Stimulated activated CD8-positive, alpha-beta memory T cell treated with anti-CD3 and anti-CD28 coated beads, Interleukin-12 subunit alpha, Interleukin-12 subunit beta, amount 100 ng/mL, for 1 hour (primary cell): ENCODE measurements around the gene SETD4.
A peak's percentile ranks its signal among the peaks of the same experiment; 100 is the strongest.
"Not testable (repeated sequence)": the region's sequence is repeated elsewhere in the genome, so short reads cannot be mapped to it uniquely, and the experiment has no call there.

Experiments used
- DNase-seq: peaks from one replicate; pipeline ENCODE4 v3.0.0-alpha.2; 2020; ENCODE audit warnings: low read depth

SETD4 gene

GRCh38 chr21:36060159-36060921, at the start of gene SETD4:
Gene SETD4 (minus strand): TSS chr21:36060526. CDS start chr21:36058888, 1,638 bp downstream.
- DNase-seq, result peak; percentile 91

DNA sequence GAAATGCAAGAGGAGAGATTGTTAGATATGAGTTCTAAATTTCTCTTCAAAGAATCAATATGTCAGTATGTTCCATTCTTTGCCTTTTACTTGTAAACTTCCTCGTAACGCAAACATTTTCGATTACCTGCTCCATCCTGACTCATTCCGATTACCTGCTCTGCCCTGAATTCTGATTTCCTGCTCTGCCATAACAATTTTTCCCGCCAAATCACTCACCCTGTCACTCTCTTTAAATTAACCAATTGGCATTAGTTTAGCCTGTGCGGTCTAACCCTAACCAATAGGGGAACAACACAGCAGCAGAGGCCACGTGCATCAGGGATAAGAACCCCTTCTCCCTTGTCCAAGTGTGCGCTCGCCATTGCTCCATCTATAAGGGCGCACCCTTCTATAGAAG, 49.5 kb upstream of the SETD4 start:
- no peak for DNase-seq

DNA sequence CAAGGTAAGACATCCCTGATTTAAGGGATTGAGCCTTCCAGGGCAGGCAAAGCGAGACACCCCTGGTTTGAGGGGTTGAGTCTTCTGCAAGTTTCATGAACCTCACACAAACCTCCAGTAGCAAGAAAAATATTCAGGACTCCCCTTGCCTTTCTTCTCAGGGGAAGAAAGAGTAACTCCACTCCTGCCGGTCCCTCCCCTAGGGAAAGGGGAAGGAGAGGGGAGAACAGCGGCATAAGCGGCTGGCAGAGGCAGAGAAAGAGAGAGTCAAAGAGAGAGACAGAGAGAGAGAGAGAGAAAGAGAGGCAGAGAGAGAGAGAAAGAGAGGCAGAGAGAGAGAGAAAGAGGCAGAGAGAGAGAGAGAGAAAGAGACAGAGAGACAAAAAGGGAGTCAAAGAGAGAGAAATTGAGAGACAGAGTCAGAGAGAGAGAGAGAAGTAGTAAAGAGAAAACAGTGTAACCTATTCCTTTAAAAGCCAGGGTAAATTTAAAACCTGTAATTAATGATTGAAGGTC, 45.1 kb upstream of the SETD4 start:
- DNase-seq, result no peak

GRCh38 chr21:36104317-36105300, 44.3 kb upstream of the SETD4 start:
- DNase-seq, result peak; percentile 44

GRCh38 chr21:36103434-36103833, 43.1 kb upstream of the SETD4 start:
- DNase-seq, result no peak

DNA sequence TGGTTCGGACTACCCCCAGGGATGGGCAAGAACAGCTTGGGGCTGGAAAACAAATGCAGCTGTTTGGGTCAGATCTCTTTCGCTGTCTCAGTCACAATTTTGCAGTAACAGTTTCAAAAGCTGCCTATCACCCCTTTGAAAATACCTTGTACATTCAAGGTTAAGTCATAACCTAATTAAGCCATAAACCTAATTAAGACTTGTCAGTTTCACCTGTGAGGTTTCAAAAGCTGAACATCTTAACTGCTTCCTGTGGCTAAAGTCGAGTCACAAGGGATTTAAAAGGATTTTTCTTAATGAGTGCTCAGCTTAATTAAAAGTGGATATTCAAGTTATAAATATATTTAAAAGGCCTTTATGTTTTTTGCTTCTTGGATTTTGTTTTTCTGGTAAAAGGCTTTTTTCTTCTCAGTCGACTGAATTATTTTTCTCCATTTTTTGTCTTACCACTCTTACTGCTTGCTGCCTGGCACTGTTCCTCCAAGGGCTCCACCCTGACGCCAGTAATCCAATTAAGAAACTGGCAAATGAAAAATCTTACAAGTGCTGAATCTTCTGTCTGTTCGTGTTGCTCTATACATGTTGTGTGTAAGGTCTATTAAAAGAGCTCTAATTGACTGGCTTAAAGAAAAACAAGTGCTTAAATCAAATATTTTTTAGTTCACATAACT, 40.8 kb upstream of the SETD4 start:
- no peak for DNase-seq

DNA sequence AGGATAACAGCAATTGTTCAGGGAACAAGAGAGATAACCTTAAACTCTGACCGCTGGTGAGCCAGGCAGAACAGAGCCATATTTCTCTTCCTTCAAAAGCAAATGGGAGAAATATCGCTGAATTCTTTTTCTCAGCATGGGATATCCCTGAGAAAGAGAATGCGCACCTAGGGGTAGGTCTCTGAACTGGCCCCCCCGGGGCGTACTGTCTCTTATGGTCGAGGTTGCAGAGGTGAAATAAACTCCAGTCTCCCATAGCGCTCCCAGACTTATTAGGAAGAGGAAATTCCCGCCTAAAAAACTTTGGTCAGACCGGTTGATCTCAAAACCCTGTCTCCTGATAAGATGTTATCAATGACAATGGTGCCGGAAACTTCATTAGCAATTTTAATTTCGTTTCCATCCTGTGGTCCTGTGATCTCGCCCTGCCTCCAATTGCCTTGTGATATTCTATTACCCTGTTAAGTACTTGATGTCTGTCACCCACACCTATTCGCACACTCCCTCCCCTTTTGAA, 39.4 kb upstream of the SETD4 start:
- not testable (repeated sequence) for DNase-seq

DNA sequence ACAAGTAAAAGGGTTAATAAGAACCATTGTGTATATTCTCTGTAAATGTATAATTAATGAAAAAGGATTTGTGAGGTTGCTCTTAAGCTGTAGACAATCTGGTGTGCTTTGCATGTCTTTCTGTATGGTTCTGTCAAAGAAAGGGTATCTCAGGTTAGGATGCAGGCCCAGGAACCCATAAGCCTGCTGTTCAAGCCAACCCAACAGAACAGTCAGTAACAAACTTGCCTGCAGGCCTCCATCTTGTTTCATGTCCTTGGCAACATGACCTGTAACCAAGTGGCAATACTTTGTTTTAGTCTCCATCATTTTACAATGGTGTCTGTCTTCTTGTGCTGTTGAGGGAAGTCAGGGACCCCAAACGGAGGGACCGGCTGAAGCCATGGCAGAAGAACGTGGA, 38.7 kb upstream of the SETD4 start:
- DNase-seq, result no peak

DNA sequence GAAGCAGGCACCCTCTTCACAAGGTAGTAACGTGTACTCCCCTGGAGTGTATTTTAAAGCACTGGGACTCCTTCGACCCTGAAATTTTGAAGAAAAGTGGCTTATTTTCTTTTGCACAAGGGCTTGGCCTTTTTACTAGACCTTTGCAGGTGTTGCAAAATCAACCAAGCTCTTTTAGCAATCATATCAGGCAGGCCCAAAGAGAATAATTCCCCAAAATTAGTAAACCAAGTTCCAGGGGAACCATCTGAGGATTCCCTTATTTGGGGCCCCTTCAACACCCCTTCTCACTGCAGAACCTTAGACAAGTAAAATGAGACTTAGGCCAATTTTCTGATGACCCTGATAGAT, 37.8 kb upstream of the SETD4 start:
- DNase-seq, result no peak

GRCh38 chr21:36097427-36098181, 37.3 kb upstream of the SETD4 start:
- no peak for DNase-seq

DNA sequence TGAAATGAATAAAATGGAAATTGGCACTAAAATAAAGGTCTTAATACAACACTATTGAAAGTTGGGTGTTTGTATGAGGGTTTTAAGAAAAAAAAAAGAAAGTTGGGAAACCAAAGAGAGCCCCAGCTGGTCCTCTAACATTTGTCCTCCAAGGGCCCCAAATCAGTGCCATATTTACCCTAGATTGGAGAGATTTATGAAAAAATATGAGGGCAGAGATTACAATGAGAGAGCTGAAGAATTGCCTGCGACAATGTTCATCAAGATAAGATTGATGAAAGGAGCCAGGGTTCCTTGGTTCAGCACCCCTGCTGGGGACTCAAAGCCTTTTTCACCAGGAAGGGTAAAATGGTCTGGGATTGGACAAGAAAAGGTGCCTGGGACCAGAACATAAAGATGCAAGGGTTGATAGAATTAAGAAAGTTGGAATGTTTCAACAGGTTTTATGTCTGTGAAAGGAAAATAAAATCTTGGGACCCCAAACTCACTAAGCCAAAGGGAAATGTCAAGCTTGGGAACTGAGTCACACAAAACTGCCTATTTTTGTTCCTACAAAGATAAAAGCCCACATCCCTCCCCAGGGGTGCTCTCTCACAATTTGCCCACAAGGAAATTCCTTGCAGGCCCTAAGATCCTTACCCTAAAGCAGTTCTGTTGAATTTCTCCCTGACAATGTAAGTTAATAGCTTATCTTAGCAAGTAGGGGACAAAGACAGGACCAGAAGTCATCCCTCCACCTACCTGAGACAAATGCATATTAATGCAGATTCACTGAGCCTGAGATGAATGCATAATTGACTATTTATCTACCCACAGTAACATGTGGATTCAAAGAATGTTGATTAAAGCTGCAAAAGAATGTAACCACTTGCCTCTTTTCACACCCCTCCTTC, 36.3 kb upstream of the SETD4 start:
- DNase-seq, result no peak

- no peak for DNase-seq
These were observed 33.2 kb upstream of the SETD4 start for GRCh38 chr21:36093512-36093911.

- no peak for DNase-seq
These were observed 32.4 kb upstream of the SETD4 start for GRCh38 chr21:36092681-36093080.

DNA sequence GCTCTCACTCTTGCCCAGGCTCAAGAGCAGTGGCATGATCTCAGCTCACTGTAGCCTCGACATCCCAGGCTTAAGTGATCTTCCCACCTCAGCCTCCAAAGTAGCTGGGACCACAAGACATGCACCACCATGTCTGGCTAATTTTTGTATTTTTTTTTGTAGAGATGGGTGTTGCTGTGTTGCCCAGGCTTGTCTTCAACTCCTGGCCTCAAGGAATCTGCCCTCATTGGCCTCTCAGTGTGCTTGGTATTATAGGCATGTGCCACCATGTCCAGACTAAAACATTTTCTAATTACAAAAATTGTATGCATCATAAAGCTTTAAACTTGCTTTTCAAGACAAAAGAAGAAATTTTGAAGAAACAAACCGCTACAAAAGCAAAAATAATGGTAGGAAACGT, 29.6 kb upstream of the SETD4 start:
- no peak for DNase-seq

GRCh38 chr21:36087362-36088138, 27.2 kb upstream of the SETD4 start:
- no peak for DNase-seq

- no peak for DNase-seq
These were observed 21.9 kb upstream of the SETD4 start for GRCh38 chr21:36082237-36082664.

- no peak for DNase-seq
These were observed 20.1 kb upstream of the SETD4 start for GRCh38 chr21:36080386-36080785.

- no peak for DNase-seq
These were observed 19.3 kb upstream of the SETD4 start for GRCh38 chr21:36079671-36080070.

- DNase-seq, result no peak
These were observed 18.8 kb upstream of the SETD4 start for GRCh38 chr21:36079010-36079649.
